G401.6 (cell line): ENCODE data around the gene RERE.

ENCODE experiments used
- FAIRE-seq: peaks from 2 replicates; lab custom pipeline; 2012; peaks lifted over from hg19 to GRCh38; lab: Jason Lieb, UNC

The RERE gene

DNA sequence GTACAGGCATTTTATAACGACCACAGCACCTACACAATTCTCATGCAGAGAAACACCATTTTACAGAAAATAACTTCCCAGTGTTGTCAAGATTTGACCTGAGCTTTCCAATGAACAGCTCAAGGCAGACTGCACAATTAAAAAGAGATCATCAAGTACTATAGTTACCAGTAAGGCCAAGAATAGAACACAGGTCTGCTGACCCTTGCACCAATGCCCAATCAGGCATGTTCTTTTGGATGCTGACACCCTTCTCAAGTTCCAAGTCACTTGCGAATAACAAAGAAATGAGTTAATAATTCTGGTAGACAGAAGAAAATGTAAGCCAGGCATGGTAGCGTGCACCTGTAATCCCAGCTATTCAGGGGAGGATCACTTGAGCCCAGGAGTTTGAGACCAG, 397.6 kb downstream of the RERE start:
- no peak for FAIRE-seq

GRCh38 chr1:8419172-8419571, 398.3 kb downstream of the RERE start:
- no peak for FAIRE-seq

DNA sequence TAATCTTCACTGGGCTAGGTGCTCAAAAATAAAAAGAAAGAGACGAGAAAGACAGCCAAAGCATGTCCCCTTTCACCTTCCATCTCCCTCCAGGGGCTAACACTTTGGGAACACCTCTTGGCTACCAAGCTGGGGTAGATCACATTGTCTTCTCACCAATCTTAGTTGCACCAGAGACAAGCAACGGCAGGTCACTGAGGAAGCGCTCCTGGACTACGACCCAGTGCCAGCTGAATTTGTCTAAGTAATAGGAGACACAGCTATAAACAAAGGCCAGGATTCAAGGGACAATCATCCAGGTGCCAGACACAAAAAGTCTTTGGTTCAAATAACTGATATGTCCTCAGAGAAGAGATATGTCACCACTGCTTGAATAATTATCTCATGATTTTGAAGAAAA, 399.1 kb downstream of the RERE start:
- FAIRE-seq: no peak

DNA sequence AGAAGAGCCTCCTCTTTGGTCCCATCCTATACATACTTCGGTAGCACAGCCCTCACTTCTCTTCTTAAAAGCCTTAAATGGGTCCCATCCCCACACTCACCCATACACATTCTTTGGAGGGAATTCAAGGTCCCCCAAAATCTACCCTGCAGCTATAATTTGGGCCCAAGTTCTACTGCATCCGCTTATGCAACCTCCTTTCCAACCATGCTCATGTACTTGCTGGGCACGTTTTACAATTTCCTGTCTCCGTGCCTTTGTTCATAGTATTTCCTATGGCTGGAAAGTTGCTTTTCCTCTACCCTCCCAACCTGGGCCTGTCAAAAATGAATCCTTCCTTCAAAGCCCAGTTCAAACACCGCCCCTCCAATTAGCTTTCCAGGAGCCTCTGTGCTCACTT, 399.8 kb downstream of the RERE start:
- no peak for FAIRE-seq

DNA sequence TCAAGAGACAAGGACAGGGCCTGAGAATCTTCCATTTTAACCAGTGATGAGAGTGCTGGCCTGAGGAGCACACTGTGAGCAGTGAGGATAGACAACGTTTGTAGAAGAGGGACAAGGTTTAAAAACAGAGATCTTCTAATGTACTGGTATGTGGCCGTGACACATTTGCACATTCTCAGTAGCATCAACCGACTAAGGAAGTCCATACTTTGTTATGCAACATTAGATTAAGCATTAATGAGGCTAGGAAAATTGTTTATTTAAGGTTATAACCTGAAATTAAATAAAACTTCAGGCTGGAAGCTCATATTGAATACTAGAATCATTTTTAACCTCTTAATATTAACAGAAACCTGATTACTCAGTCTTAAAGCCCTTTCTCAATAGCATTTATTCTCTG, 400.6 kb downstream of the RERE start:
- FAIRE-seq: no peak

GRCh38 chr1:8415526-8416278, 401.7 kb downstream of the RERE start:
- no peak for FAIRE-seq

GRCh38 chr1:8412183-8412831, 405.1 kb downstream of the RERE start:
- FAIRE-seq: no peak

DNA sequence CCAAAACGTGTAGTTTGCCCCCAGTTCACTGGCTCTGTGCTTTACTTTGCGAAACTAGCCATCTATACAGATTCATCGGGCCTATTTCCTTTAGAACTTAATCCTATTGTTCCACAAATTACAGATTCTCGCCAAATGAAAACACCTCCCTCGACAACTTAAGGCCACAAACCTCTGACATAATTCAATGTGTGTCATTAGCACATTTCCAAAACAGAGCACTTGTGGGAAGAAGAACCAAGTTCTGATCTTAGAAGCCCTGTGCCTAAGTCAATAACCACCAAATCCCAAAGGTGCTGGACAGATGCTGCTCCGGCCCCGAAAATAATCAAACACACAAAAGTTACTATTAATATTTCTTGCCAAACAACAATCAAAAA, 405.6 kb downstream of the RERE start:
- FAIRE-seq: no peak

- FAIRE-seq: no peak
Observed at GRCh38 chr1:8410791-8411190, 406.6 kb downstream of the RERE start.

- no peak for FAIRE-seq
Observed at GRCh38 chr1:8409606-8410005, 407.8 kb downstream of the RERE start.

DNA sequence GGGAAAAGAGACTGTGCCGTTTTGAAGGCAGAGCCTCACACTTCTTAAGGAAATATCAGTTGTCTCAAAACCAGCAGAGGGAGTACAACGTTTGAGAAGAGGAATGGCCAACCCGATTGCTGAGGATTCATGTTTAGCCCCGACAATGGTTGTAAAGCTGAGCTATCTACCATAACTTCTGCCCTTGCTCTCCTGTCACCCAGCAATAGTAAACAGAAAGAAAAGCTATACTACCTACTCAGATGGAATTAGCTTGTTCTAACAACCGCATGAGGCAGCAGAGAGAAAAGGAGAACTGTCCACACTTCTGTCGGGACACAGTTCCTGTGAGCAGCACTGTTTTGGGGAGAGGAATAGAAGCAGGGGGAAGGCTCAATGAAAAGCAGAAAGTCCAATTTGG, 408.3 kb downstream of the RERE start:
- no peak for FAIRE-seq

DNA sequence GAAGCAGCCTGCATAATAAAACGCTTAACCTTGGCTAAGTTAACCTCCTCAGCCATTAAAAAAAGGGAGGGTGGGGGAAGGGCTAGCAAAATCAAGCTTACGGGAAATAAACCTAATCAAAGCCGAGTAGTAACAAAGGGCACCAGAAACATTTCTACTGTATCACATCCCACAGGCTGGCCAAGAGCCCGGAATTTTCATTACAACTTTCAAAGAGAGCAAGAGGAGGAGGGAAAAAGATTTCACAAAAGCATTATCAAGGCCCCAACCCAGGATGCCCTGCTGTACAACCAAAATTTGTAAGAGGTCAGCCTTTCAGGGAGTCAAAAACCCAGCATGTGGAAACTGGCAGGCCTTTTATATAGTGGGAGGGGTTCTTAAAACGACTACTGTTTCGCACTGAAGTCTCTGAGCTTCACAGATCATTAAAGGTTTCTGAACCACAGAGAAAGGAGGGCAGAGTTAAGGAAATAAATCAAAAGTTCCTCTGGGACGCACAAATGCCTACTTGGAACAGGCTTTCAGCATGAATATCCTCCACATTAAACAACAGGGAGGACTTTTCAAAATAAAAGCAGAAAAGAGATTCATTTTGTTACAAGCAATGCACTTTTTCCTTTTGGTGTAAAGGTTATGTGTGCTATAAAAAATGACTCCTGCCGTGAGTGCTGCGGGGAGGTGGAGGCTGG, 409.1 kb downstream of the RERE start:
- FAIRE-seq: no peak

DNA sequence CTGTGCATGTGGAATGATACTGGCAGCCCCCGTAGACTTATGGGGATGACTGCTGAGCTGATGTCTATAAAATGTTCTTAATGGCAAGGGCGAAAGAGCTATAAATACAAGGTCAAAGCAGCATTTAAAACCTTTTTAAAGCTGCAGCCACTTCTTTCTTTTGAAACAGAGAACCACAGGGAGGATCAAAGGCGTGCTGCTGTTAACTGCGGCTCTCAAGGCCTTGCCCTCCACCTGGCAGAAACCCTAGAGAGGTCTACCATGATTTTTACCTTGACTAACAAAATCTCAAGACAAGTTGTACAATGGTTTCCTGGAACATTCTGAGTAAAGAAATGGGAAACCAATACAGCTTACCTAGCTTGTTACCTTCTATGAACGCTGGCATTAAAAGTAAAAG, 409.8 kb downstream of the RERE start:
- no peak for FAIRE-seq

GRCh38 chr1:8406960-8407359, 410.5 kb downstream of the RERE start:
- FAIRE-seq: no peak

- FAIRE-seq: no peak
Observed at GRCh38 chr1:8406011-8406410, 411.4 kb downstream of the RERE start.

DNA sequence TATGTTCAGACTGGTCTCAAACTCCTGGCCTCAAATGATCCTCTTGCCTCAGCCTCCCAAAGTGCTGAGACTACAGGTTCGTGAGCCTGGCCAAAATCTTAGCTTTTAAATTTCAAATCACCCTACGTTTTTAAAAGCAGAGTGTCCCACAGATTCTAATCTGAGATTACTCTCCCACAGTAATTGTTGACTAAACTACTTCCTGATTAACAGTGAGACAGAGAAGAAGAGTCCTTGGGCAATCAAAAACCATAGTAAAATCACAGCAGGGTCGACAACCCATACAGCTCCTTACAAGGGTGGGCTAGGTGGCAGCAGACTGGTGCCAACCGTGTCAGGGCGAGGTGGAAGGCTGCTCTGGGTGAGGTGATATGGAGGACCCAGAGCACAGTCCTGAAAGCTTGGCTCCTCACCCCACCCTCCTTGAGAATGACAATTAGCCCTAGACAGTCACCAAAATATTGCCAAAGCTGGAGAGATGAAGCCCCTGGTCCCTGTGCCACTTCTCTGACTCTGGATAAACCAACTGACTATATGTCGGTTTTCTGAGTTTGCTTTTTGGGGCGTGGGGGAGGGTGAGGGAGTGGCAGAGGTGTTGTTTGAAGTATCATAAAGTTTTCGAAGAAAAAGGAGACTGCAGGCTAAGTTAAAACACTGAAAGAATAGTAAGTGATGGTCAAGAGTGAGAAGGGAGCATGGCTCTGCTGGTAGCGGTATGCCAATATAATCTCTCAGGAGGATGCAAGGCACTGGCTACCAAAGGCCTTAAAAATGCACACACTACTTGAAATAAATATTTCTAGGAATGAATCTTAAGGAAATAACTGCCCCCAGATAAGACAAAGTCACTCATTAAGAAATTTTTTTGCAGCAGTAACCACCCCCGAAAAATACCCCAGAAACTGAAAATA, 412.7 kb downstream of the RERE start:
- no peak for FAIRE-seq

GRCh38 chr1:8402109-8402710, 415.2 kb downstream of the RERE start:
- no peak for FAIRE-seq

DNA sequence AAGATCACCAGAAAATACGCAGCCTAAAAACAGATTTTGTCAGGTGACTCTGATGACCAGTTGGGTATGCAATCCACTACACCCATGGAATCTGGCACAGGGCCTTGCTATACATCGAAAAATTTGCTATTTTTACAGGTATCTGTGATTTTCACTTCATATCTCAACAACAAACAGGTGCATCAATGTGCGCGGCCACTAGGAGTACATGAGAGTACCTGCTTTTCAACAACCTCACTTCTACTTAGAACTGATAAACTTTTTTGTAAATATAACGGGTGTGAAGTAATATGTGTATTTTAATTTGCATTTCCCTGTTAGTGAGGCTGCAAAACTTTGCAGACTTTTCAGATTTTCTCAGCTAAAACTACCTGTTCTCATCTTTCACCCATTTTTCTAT, 418.8 kb downstream of the RERE start:
- no peak for FAIRE-seq

- no peak for FAIRE-seq
Observed at GRCh38 chr1:8398086-8398485, 419.4 kb downstream of the RERE start.

DNA sequence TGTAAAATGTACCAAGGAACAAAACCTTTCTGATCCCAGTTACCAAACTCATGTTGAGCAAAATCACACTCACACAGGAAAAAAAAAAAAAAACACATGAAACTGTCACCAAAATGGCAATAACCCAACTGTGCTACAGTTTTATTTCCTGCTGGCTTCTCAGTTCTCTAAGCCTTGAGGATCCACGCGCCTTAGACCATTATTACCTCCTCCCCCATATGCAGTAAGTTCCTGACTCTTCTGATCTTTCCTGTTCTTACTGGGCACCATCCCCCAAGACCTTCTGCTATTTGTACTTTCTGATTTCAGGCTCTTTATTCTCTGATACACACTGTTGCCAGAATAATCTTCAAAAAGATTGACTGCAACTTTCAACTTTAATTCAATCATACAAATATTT, 419.9 kb downstream of the RERE start:
- FAIRE-seq: no peak

DNA sequence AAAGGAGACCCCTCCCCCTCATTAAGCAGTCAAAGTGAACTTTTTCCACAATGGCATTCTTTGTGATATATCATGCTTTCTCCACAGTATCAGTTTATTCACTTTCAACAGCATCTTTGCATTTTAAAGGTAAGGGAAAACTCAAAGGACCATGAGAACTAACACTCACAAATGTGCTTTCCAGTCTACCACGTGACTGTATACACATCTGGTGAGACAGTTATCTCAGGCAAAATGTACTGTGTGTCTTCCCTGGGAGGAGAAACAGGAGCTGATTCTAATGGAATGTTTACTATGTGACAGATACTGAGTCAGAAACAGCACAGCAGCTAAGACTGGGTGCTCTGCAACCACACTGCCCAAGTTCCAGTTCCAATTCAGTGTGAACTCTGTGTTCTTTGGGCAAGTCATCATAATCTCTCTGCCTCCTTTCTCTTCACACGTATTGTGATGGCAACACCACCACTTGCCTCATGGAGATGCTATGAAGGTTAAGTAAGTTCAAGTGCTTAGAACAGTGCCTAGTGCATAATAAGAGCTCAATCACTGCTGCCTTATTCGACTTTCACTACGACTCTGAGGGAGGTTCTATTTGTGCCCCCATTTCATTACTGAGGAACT, 420.5 kb downstream of the RERE start:
- FAIRE-seq: no peak
